Gastroesophageal sphincter (tissue), 4 donors: ENCODE data around the gene THSD4. TPM values are rescaled to one million over a fixed set of nuclear protein-coding genes. Genes with fewer than 3 reads are reported as not detected.

Experiments used
- ATAC-seq: fragments of 150-250 bp; one replicate; pipeline ENCODE4 v1.9.1; 2016; ENCODE audit warnings: mild to moderate bottlenecking, moderate library complexity
- H3K27ac ChIP-seq, 4 donors: fragments of 200-600 bp; sonication (generic) in 3 of 4; 1 replicate in 3 of 4; 2 replicates in 1 of 4; pipeline ENCODE4 v1.5.1; 2016 to 2019
- H3K27me3 ChIP-seq: fragments of 200-600 bp; sonication (generic); one replicate; pipeline ENCODE4 v1.5.1; 2019
- H3K36me3 ChIP-seq, 2 donors: fragments of 200-600 bp; sonication (generic); one replicate each; pipeline ENCODE4 v1.5.1; 2019; ENCODE audit warnings: control low read depth in 1 of 2
- H3K4me1 ChIP-seq, 3 donors: fragments of 200-600 bp; sonication (generic); 1 replicate in 2 of 3; 2 replicates in 1 of 3; pipeline ENCODE4 v1.5.1; 2016 to 2019; ENCODE audit warnings: control low read depth in 2 of 3
- H3K4me3 ChIP-seq, 2 donors: fragments of 200-600 bp; sonication (generic); one replicate each; pipeline ENCODE4 v1.5.1; 2019; ENCODE audit warnings: mild to moderate bottlenecking in 1 of 2, moderate library complexity in 1 of 2
- H3K9me3 ChIP-seq, 3 donors: fragments of 200-600 bp; sonication (generic); one replicate each; pipeline ENCODE4 v1.5.1; 2017 to 2019; ENCODE audit warnings: control low read depth in 2 of 3
- EP300 ChIP-seq: sonication (generic); formaldehyde crosslinking; IDR thresholded peaks from one replicate; pipeline ENCODE4 v1.6.1; 2017; ENCODE audit warnings: antibody characterized with exemption, mild to moderate bottlenecking
- POLR2A ChIP-seq, 2 donors: fragments of 450-650 bp; IDR thresholded peaks; one replicate each; pipeline ENCODE4 v1.6.1; 2017; ENCODE audit warnings: antibody characterized with exemption in 2 of 2, mild to moderate bottlenecking in 2 of 2, moderate library complexity in 1 of 2
- POLR2AphosphoS5 ChIP-seq: sonication (generic); formaldehyde crosslinking; IDR thresholded peaks from one replicate; pipeline ENCODE4 v1.6.1; 2017; ENCODE audit warnings: antibody characterized with exemption
- WGBS, 2 donors: methylation state at CpG; one replicate each; pipeline ENCODE4 v1.1.5; 2018; ENCODE audit warnings: low coverage in 1 of 2; 5-methylcytosine and 5-hydroxymethylcytosine counted together
- total RNA-seq, 4 donors: library from RNA; depleted of rRNA; stranded (reverse); fragments of >200 nt; gene quantifications; one replicate each; pipeline ENCODE4 v1.1.0, GENCODE V29; 2016
- TF ChIP-seq, protein P1 (sequence below), 4 experiments: fragments of 200-600 bp in 2 of 4; fragments of 450-650 bp in 2 of 4; sonication (generic) in 1 of 4; IDR thresholded peaks; one replicate each; pipeline ENCODE4 v1.5.1; 2017 to 2019; ENCODE audit warnings: antibody characterized with exemption in 4 of 4, mild to moderate bottlenecking in 2 of 4, moderate library complexity in 2 of 4

THSD4 gene
- total RNA-seq, 4 donors from 2014 or later = 4.6 to 28.5 (median 17.6) TPM

DNA sequence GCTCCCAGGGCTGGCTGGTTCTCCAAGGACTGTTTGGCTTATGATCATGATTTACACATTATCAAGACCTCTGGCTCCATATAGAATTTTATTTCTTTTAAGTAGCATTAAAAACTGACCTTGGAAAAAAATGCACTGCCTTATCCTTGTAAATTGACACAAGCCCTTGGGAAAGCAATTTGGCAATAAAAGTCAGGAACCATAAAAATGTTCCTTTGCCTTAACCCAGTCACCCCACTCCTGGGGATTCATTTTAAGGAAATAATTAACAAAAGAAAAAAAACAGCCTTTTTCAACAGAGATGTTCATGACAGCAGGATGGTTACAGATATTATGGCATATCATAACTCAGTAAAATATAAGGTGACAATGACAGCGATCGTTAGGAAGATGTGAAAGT, 643.4 kb downstream of the THSD4 start:
- no peak overlapping the region for H3K4me3 ChIP-seq
- no peaks in the 10 kb centered on the region for H3K4me1 ChIP-seq
- no peaks in the 10 kb centered on the region for H3K36me3 ChIP-seq
- no peak overlapping the region for H3K27ac ChIP-seq
- no peaks in the 10 kb centered on the region for H3K27me3 ChIP-seq
- peaks cover 0 to 16% (median 0%) of the 10 kb centered on the region in 3 donors for H3K9me3 ChIP-seq
- TF ChIP-seq POLR2A (IDR thresholded peaks at IDR 0.05) (no peak), POLR2AphosphoS5 (no peak), EP300 (no peak)
- TF ChIP-seq, protein P1, sequence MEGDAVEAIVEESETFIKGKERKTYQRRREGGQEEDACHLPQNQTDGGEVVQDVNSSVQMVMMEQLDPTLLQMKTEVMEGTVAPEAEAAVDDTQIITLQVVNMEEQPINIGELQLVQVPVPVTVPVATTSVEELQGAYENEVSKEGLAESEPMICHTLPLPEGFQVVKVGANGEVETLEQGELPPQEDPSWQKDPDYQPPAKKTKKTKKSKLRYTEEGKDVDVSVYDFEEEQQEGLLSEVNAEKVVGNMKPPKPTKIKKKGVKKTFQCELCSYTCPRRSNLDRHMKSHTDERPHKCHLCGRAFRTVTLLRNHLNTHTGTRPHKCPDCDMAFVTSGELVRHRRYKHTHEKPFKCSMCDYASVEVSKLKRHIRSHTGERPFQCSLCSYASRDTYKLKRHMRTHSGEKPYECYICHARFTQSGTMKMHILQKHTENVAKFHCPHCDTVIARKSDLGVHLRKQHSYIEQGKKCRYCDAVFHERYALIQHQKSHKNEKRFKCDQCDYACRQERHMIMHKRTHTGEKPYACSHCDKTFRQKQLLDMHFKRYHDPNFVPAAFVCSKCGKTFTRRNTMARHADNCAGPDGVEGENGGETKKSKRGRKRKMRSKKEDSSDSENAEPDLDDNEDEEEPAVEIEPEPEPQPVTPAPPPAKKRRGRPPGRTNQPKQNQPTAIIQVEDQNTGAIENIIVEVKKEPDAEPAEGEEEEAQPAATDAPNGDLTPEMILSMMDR (IDR thresholded peaks at IDR 0.05) = no peak
- no peak for ATAC-seq
- WGBS, 2 donors = 91 to 94% methylated on average over 2 of the region's 2 CpGs

DNA sequence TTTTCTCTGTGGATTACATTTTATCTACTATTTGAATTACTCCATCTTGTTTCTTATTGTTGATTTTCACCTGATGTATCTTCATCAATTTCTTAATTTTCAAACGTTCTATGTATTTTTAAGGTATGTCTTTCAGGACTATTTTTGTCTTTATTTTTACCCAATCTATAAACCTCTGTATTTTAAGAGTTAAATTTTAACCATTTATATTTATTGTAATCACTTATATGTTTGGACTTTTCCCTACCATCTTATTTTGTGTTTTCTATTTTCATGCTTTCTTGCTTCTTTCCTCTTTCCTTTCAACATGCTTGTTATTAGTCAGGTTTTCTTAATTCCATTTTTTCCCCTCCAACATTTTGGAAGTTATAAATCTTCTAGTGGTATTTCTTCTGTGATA, 645.6 kb downstream of the THSD4 start:
- Histone ChIP-seq H3K9me3 (peaks cover 0 to 10% (median 0%) of the 10 kb centered on the region in 3 donors), H3K27ac (no peak overlapping the region), H3K4me1 (no peaks in the 10 kb centered on the region), H3K27me3 (no peaks in the 10 kb centered on the region), H3K36me3 (peaks cover 0 to 11% of the 10 kb centered on the region in 2 donors), H3K4me3 (no peak overlapping the region)
- no peak for TF ChIP-seq EP300
- TF ChIP-seq, protein P1 (IDR thresholded peaks at IDR 0.05) = no peak
- TF ChIP-seq POLR2A (IDR thresholded peaks at IDR 0.05) = no peak
- TF ChIP-seq POLR2AphosphoS5 = no peak
- 83 to 89% methylated on average over 1 of the region's 1 CpG for WGBS, 2 donors
- ATAC-seq = no peak

DNA sequence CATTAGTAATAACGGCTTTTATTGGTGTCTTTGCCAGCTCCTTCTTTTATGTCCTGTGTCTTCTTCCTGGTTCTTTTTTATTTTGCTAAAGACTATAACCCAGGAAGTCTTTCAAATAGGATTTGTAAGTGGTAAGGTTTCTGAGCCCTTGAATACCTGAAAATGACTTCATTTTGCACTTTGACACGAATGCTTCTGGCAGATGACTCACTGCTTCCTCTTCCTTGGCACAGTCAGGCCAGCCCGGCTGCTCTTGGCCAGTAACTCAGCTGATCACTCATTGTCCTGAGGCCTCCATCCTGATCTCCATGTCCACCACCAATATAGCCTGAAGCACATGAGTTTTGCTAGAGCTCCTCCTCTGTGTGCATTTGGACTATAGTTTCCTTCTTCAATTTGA, 646.4 kb downstream of the THSD4 start:
- Histone ChIP-seq H3K27ac (no peak overlapping the region), H3K4me3 (no peak overlapping the region), H3K4me1 (no peaks in the 10 kb centered on the region), H3K36me3 (peaks cover 0 to 11% of the 10 kb centered on the region in 2 donors), H3K27me3 (no peaks in the 10 kb centered on the region), H3K9me3 (peaks cover 0 to 10% (median 0%) of the 10 kb centered on the region in 3 donors)
- 32 to 43% methylated on average over 3 of the region's 3 CpGs for WGBS, 2 donors
- TF ChIP-seq POLR2A (IDR thresholded peaks at IDR 0.05) (no peak), POLR2AphosphoS5 (no peak), EP300 (no peak)
- TF ChIP-seq, protein P1 (IDR thresholded peaks at IDR 0.05) = no peak
- no peak for ATAC-seq

DNA sequence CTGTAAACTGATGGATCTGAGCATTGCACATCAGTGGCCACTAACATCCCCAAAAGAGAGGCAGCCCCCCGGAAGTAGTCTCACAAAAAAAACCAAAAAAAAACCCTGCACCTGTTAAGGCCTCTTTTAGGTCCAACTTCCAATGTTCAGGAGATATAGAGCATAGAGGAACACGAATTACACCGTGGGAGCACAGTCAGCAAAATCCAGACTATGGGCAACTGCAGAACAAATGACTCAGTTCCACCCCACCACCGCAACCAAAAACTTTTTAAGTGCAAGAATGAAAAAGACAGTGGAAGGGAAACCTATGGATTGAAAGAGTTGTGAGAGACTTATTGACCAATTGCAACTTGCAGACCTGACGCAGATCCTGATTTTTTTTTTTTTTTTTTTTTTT, 652.9 kb downstream of the THSD4 start:
- peaks cover 0 to 18% of the 10 kb centered on the region in 2 donors for H3K36me3 ChIP-seq
- 88 to 90% methylated on average over 5 of the region's 5 CpGs for WGBS, 2 donors
- TF ChIP-seq EP300 (no peak), POLR2AphosphoS5 (no peak), POLR2A (IDR thresholded peaks at IDR 0.05) (no peak)
- TF ChIP-seq, protein P1 (IDR thresholded peaks at IDR 0.05) = no peak
- no peak for ATAC-seq
- no peak overlapping the region for H3K27ac ChIP-seq
- H3K9me3 ChIP-seq = no peaks in the 10 kb centered on the region
- H3K4me1 ChIP-seq = no peaks in the 10 kb centered on the region
- no peak overlapping the region for H3K4me3 ChIP-seq
- H3K27me3 ChIP-seq = no peaks in the 10 kb centered on the region

DNA sequence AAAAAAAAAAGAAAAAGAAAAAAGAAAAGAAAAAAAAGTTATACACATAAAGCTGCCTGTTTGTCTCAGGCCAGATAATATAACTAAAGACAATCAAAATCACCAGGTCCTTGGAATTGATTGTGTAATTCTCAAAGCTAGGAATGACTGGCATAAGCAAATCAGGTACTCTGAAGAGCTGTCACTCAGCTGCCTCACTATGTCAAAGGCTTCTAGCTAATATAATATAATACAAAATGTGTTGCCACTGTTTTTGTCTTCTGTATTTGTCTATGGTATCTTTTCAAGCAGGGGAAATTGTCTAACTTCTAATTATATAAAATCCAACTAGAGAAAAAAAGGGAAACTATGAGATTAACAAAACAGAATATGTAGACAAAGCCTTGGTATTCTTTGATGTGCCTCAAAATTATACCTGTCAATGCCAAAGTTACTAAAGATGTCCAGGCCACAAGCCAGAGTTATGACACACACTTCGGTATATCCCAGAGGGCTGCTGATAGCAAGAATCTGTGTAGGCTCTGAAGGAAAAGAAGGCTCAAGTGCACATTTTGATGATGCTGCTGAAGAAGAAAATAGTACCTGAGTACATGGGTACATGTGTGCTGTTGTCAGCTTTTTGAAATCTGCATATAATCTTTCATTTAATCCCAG, 658.1 kb downstream of the THSD4 start:
- Histone ChIP-seq H3K9me3 (no peaks in the 10 kb centered on the region), H3K27ac (no peak overlapping the region), H3K4me1 (no peaks in the 10 kb centered on the region), H3K4me3 (no peak overlapping the region), H3K36me3 (peaks cover 0 to 12% of the 10 kb centered on the region in 2 donors), H3K27me3 (no peaks in the 10 kb centered on the region)
- no peak for TF ChIP-seq EP300
- no peak for TF ChIP-seq POLR2AphosphoS5
- TF ChIP-seq, protein P1 (IDR thresholded peaks at IDR 0.05) = no peak
- no peak for TF ChIP-seq POLR2A (IDR thresholded peaks at IDR 0.05)
- whole genome bisulfite sequencing, 2 donors = 70 to 83% methylated on average over 1 of the region's 1 CpG
- ATAC-seq = no peak
